KBM-7 (cell line): Measurements from ENCODE around the gene HCRTR1.

Experiments used
- DNase-seq: peaks from one replicate; pipeline ENCODE4 v3.0.0-alpha.2; 2015
- in situ Hi-C: fragments of 300-500 bp; cut with MboI; formaldehyde crosslinking; loops from 2 replicates; pipeline ENCODE4 v1.14.3; 2020; ENCODE audit warnings: low sequenced_read_pairs, low pct_unique_long_range_greater_than_20kb, mixed read lengths

The HCRTR1 gene

DNA sequence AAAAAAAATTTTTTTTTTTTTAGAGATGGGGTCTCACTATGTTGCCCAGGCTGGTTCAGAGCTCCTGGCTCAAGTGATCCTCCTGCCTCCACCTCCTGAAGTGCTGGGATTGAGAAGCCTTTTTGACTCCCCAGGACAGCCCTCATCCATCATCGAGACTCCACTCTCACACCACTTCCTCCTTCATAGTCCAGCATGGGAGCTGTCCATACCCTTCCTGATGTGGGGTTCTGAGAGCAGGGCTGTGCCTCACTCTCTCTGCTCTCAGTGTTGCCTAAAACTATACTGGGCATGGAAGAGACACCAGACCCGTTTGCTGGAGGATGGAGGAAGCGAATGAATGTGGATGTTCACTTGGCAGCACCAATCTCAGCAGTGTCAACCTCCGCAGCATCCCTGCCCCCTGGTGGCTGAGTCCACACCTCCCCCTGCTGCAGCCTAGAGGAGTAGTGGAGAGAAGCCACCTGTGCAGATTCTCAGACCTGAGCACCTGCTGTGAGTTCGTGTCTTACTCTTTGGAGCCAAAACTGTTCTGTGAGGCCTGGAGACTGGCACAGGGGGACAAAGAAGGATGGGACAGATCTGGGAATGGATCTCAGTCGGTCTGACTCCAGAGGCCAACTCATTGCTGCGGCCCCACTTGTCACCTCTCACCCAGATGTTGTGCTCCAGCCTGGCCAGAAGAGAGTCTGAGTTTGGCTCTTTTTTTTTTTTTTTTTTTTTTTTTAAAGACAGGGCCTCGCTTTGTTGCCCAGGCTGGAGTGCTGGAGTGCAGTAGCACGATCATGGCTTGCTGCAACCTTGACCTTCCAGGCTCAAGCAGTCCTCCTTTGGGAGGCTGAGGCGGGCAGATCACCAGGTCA lies 23.5 kb upstream of the HCRTR1 start:
- peak; percentile 79 for DNase-seq
- in situ Hi-C loops: no loop called here

DNA sequence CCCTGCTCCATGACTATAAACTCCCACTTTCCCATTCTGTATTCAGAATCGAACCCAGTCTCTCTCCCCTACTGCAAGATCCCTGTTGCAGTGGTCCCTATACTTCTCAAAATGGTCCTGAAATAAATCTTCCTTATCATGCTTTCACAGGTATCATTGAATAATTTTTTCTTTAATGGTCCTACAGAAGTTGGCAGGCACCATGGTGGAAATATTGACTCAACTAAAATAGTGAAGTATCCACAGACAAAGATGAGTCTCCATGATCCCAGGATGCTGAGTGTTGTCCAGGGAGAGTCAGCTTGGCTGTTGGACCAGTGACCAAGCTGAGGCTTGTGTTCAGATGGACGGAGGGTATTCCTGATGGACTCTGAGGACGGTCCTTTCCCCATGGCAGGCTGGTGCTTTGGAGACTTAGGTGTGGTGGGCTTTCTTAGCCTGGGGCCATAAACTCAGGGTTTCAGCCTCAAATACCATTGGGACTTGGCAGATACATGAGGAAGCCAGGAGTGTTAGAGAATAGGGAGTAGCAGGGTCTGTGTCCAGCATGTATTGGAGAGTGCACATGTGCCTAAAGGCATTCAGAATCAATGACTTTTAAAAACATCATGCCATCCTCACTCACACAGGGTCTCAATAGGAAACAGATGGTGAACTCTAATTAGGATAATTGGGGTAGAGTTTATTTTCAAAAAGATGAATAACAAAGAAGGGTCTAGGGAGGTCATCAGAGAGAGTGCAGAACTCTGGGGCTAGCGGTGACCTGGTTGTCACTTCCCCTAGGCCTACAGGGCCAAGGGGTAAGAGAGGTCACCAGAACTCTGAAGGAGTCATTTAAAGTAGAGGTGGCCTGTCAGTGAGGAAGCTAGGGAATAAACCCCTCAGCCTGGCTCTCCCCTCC lies 21.4 kb upstream of the HCRTR1 start:
- no peak for DNase-seq
- in situ Hi-C loops: no loop called here

DNA sequence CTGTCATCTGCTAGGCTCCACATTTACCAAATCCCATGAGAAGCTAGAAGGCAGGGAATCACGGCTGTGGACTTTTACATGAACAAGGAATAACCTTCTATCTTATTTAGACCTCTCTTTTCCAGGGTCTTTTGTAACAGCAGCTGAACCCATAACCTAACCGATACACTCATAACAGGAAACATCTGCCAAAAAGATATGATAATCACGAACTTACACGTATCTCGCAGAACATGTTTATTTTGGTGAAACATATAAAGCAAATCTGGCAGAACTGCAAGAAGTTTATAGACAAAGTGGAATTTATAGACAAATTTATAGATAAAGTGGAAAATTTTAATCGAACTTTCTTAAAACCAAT lies 20.8 kb upstream of the HCRTR1 start:
- in situ Hi-C loops: no loop called here
- DNase-seq: peak; percentile 70

DNA sequence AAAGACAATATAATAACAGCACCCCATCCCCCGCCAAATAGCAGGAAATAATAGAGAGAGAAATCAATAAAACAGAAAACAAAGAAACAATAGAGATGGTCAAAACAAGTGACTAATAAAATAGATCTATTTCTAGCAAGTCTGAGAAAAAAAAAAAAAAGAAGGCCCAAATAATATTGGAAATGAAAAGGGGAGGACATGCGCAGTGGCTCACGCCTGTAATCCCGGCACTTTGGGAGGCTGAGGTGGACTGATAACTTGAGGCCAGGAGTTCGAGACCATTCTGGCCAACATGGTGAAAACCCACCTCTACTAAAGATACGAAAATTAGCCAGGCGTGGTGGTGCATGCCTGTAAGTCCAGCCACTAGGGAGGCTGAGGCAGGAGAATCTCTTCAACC lies 18.5 kb upstream of the HCRTR1 start:
- in situ Hi-C loops: no loop called here
- no peak for DNase-seq

DNA sequence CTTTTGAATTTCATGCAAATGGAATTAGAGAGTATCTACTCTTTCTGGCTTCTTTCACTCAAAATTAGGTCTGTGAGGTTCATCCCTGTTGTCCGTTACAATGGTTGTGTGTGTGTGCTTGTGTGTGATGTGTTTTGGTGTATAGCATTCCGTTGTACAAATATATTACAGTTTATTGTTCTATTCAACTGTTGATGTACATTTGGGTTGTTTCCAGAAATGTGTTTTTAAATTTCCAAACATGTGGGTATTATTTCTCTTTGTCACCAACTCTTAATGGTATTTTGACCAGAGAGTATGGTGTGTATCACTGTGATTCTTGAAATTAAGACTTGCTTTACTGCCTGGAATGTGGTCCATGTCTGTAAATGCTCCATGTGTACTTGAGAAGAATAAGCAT lies 16.8 kb upstream of the HCRTR1 start:
- in situ Hi-C loops: no loop called here
- DNase-seq: no peak

- no peak for DNase-seq
- in situ Hi-C loops: no loop called here
Observed at GRCh38 chr1:31602081-31602480, 15.4 kb upstream of the HCRTR1 start.

DNA sequence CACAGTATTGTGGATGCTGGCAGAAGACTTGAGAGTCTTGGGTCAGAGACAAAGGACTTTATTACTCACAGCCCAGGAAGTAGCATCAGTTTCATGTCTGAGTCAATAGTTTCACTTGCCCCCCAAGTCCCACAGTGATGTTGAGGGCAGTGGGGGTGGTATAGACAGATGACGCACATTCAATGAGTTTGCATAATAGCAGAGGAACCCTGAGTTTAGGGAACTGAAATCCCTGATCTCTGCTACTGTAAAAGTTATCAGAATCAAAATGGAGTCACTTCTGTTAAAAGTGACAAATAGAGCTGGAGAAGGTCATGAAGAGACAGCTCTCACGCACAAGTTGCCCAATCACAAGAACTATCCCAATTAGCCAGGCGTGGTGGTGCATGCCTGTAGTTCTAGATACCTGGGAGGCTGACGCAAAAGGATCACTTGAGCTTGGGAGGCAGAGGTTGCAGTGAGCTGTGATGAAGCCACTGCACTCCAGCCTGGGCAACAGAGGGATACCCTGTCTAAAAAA lies 11.5 kb upstream of the HCRTR1 start:
- DNase-seq: no peak
- in situ Hi-C loops: no loop called here

GRCh38 chr1:31607360-31607759 lies 10.1 kb upstream of the HCRTR1 start:
- DNase-seq: no peak
- in situ Hi-C loops: no loop called here

DNA sequence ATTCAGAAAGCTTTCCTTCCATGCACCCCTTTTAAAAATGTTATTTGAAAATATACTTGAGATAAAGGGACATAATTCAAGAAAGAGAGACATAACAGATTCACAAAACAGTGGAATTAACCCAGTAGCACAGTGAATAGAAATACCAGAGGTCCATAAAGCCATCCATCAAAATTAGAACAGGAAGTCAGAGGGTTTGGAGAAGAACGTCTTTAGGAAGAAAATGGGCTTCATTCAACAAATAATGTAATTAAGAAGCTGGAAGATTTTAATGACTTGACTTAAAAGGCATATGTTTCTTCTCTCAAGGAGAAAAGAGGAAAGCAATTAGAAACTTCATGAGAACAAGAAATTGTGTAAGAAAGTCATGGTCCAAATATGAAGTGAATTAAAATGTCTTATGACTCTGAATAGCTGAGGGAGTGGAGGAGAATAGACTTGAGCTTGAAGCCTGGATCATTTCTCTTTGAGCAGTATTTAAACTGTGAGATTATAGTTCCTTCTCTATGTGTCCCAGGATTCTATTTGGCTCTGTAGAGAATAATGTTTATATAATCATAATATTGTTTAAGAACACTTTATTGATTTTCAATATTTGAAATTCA lies 7.9 kb upstream of the HCRTR1 start:
- no peak for DNase-seq
- in situ Hi-C loops: no loop called here

GRCh38 chr1:31614414-31615005 lies 3.0 kb upstream of the HCRTR1 start:
- in situ Hi-C loops: no loop called here
- no peak for DNase-seq

- in situ Hi-C loops: no loop called here
Observed at GRCh38 chr1:31615414-31615813, 2.1 kb upstream of the HCRTR1 start.

GRCh38 chr1:31615939-31616338 lies 1.6 kb upstream of the HCRTR1 start:
- in situ Hi-C loops: no loop called here
- no peak for DNase-seq

More at GRCh38 chr1:31615414-31615813, 2.1 kb upstream of the HCRTR1 start:
- DNase-seq: no peak

GRCh38 chr1:31617916-31618746 lies 642 bp downstream of the HCRTR1 start:
- in situ Hi-C loops: no loop called here
- DNase-seq: peak; percentile 71

- in situ Hi-C loops: no loop called here
- DNase-seq: no peak
Observed at GRCh38 chr1:31618916-31619846, 1.7 kb downstream of the HCRTR1 start.

- in situ Hi-C loops: no loop called here
- DNase-seq: no peak
Observed at GRCh38 chr1:31620631-31621497, 3.4 kb downstream of the HCRTR1 start.

GRCh38 chr1:31621498-31621820 lies 4.0 kb downstream of the HCRTR1 start:
- in situ Hi-C loops: no loop called here
- DNase-seq: no peak
